CD14-positive monocyte (primary cell): ENCODE measurements around the gene CDH13. TPM values are rescaled to one million over a fixed set of nuclear protein-coding genes. Genes with fewer than 3 reads are reported as not detected.

ENCODE experiments used
- DNase-seq, 3 donors: peaks; one replicate each; pipeline ENCODE4 v3.0.0-alpha.2; 2011 to 2022
- H2AFZ ChIP-seq: 2 replicates; pipeline ENCODE4 v1.6.0; 2012; ENCODE audit warnings: mild to moderate bottlenecking, low read depth, low read length, inconsistent platforms; ENCODE audit not compliant: insufficient read depth, poor library complexity, severe bottlenecking
- H3K27ac ChIP-seq, 2 donors: 1 replicate in 1 of 2; 2 replicates in 1 of 2; pipeline ENCODE4 v1.5.1; 2012 to 2013; ENCODE audit warnings: low read length in 2 of 2, control low read depth in 1 of 2, inconsistent platforms in 1 of 2, low read depth in 1 of 2, mild to moderate bottlenecking in 1 of 2
- H3K27me3 ChIP-seq, 2 donors: one replicate each; pipeline versions ENCODE4 v1.6.0 to v1.6.1; 2011 to 2013; ENCODE audit warnings: low read length in 2 of 2; ENCODE audit not compliant: control insufficient read depth in 2 of 2, insufficient read depth in 2 of 2
- H3K36me3 ChIP-seq, 2 donors: replicated peaks in 1 of 2; 1 replicate in 1 of 2; 2 replicates in 1 of 2; pipeline versions ENCODE4 v1.5.1 to v1.6.1; 2012 to 2013; ENCODE audit warnings: low read length in 2 of 2, control low read depth in 1 of 2, inconsistent platforms in 1 of 2, mild to moderate bottlenecking in 1 of 2; ENCODE audit not compliant: insufficient read depth in 2 of 2, control insufficient read depth in 1 of 2
- H3K4me1 ChIP-seq, 2 donors: 1 replicate in 1 of 2; 2 replicates in 1 of 2; pipeline versions ENCODE4 v1.5.1 to v1.6.1; 2012 to 2013; ENCODE audit warnings: low read length in 2 of 2, control low read depth in 1 of 2, inconsistent platforms in 1 of 2, mild to moderate bottlenecking in 1 of 2, moderate library complexity in 1 of 2; ENCODE audit not compliant: insufficient read depth in 2 of 2, control insufficient read depth in 1 of 2
- H3K4me2 ChIP-seq: replicated peaks from 2 replicates; pipeline ENCODE3; 2012; ENCODE audit warnings: low read length, moderate library complexity, mild to moderate bottlenecking; ENCODE audit not compliant: poor library complexity, severe bottlenecking; ENCODE audit errors: extremely low read depth
- H3K4me3 ChIP-seq, 3 experiments: fragments of 200-600 bp in 1 of 3; sonication (generic) in 1 of 3; replicated peaks in 1 of 3; 1 replicate in 2 of 3; 2 replicates in 1 of 3; pipeline ENCODE4 v1.5.1; 2011 to 2013; ENCODE audit warnings: low read length in 3 of 3, mild to moderate bottlenecking in 3 of 3, control low read depth in 2 of 3, low read depth in 2 of 3, inconsistent platforms in 1 of 3, moderate library complexity in 1 of 3
- H3K79me2 ChIP-seq: 2 replicates; pipeline ENCODE4 v1.6.0; 2012; ENCODE audit warnings: mild to moderate bottlenecking, control low read depth, inconsistent platforms, low read length, moderate library complexity; ENCODE audit not compliant: insufficient read depth
- H3K9ac ChIP-seq: 2 replicates; pipeline ENCODE4 v1.6.0; 2017; ENCODE audit warnings: low read length, mild to moderate bottlenecking; ENCODE audit not compliant: insufficient read depth, poor library complexity, severe bottlenecking
- H3K9me3 ChIP-seq, 2 donors: replicated peaks in 1 of 2; 1 replicate in 1 of 2; 2 replicates in 1 of 2; pipeline versions ENCODE4 v1.5.1 to v1.6.1; 2012 to 2013; ENCODE audit warnings: low read length in 2 of 2, control low read depth in 1 of 2; ENCODE audit not compliant: control insufficient read depth in 1 of 2, insufficient read depth in 1 of 2
- H4K20me1 ChIP-seq: 2 replicates; pipeline ENCODE4 v1.6.0; 2012; ENCODE audit warnings: mild to moderate bottlenecking, low read length, control low read depth, moderate library complexity; ENCODE audit not compliant: insufficient read depth
- H3K27ac Mint-ChIP-seq, 7 donors: one replicate each; pipeline ENCODE4 v1.8.0; 2020; ENCODE audit warnings: mild to moderate bottlenecking in 7 of 7, mixed read lengths in 7 of 7, moderate library complexity in 6 of 7, inconsistent platforms in 2 of 7
- H3K27me3 Mint-ChIP-seq, 3 donors: one replicate each; pipeline ENCODE4 v1.8.0; 2021 to 2022; ENCODE audit warnings: low read depth in 3 of 3, mild to moderate bottlenecking in 3 of 3, mixed read lengths in 3 of 3, moderate library complexity in 3 of 3, inconsistent platforms in 1 of 3
- H3K36me3 Mint-ChIP-seq, 2 donors: one replicate each; pipeline ENCODE4 v1.8.0; 2020; ENCODE audit warnings: mixed read lengths in 2 of 2, inconsistent platforms in 1 of 2, mild to moderate bottlenecking in 1 of 2
- H3K4me1 Mint-ChIP-seq: one replicate; pipeline ENCODE4 v1.8.0; 2020; ENCODE audit warnings: mild to moderate bottlenecking, mixed read lengths
- H3K4me3 Mint-ChIP-seq, 2 donors: one replicate each; pipeline ENCODE4 v1.8.0; 2020; ENCODE audit warnings: mild to moderate bottlenecking in 2 of 2, mixed read lengths in 2 of 2, moderate library complexity in 1 of 2
- H3K9me3 Mint-ChIP-seq, 7 donors: one replicate each; pipeline ENCODE4 v1.8.0; 2020 to 2022; ENCODE audit warnings: mixed read lengths in 7 of 7, mild to moderate bottlenecking in 6 of 7, moderate library complexity in 6 of 7, inconsistent platforms in 2 of 7
- WGBS: methylation state at CpG from one replicate; pipeline ENCODE4 v1.1.5; 2013; ENCODE audit warnings: missing lambda C conversion rate; ENCODE audit not compliant: insufficient coverage; 5-methylcytosine and 5-hydroxymethylcytosine counted together
- intact Hi-C, 2 donors: fragments of 100-400 bp; cut with micrococcal nuclease; formaldehyde crosslinking; loops; one replicate each; pipeline versions ENCODE4 v1.15.0 to v1.15.1; 2023
- polyA plus RNA-seq, 3 donors: library from polyadenylated mRNA; depleted of rRNA in 1 of 3; unstranded in 2 of 3; stranded (reverse) in 1 of 3; fragments of 300-500 nt in 2 of 3; fragments of >200 nt in 1 of 3; fragmentation: Illumina TruSeq in 2 of 3; gene quantifications; 1 replicate in 2 of 3; 2 replicates in 1 of 3; pipeline ENCODE4 v1.2.3, GENCODE V29; 2012 to 2021
- TF ChIP-seq, protein P1 (sequence below): fragments of 200-600 bp; IDR thresholded peaks from one replicate; pipeline ENCODE4 v1.8.0; 2022; ENCODE audit warnings: antibody characterized with exemption, mild to moderate bottlenecking

The CDH13 gene
- polyA plus RNA-seq, 3 donors, result 0.13 to 0.19 TPM; not detected in 1

GRCh38 chr16:83552930-83553329 is 926.2 kb downstream of the CDH13 start:
- intact Hi-C loops, result loop anchor here in 1 of 2 donors (10.0 kb wide), 1 partner anchor 322 kb away; no protein-coding TSS in a partner anchor
- H3K36me3 ChIP-seq, result no peaks in the 10 kb centered on the region
- WGBS, result 100% methylated on average over 2 of the region's 10 CpGs
- TF ChIP-seq, protein P1, sequence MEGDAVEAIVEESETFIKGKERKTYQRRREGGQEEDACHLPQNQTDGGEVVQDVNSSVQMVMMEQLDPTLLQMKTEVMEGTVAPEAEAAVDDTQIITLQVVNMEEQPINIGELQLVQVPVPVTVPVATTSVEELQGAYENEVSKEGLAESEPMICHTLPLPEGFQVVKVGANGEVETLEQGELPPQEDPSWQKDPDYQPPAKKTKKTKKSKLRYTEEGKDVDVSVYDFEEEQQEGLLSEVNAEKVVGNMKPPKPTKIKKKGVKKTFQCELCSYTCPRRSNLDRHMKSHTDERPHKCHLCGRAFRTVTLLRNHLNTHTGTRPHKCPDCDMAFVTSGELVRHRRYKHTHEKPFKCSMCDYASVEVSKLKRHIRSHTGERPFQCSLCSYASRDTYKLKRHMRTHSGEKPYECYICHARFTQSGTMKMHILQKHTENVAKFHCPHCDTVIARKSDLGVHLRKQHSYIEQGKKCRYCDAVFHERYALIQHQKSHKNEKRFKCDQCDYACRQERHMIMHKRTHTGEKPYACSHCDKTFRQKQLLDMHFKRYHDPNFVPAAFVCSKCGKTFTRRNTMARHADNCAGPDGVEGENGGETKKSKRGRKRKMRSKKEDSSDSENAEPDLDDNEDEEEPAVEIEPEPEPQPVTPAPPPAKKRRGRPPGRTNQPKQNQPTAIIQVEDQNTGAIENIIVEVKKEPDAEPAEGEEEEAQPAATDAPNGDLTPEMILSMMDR, result no peak
- no peak overlapping the region for H3K9ac ChIP-seq
- Mint-ChIP-seq H3K27ac (no peak overlapping the region), H3K36me3 (no peaks in the 10 kb centered on the region), H3K27me3 (peaks cover 2 to 8% (median 3%) of the 10 kb centered on the region in 3 donors), H3K4me3 (no peak overlapping the region), H3K4me1 (no peaks in the 10 kb centered on the region), H3K9me3 (peaks cover 0 to 8% (median under 1%) of the 10 kb centered on the region in 7 donors)
- H3K27me3 ChIP-seq, result peaks cover 0 to 2% of the 10 kb centered on the region in 2 donors
- peaks cover 0 to 10% of the 10 kb centered on the region in 2 donors for H3K9me3 ChIP-seq
- H4K20me1 ChIP-seq, result no peaks in the 10 kb centered on the region
- H3K4me2 ChIP-seq, result no peak overlapping the region
- no peaks in the 10 kb centered on the region for H3K4me1 ChIP-seq
- H2AFZ ChIP-seq, result no peak overlapping the region
- no peak overlapping the region for H3K4me3 ChIP-seq
- no peak for DNase-seq
- no peak overlapping the region for H3K27ac ChIP-seq
- no peaks in the 10 kb centered on the region for H3K79me2 ChIP-seq

DNA sequence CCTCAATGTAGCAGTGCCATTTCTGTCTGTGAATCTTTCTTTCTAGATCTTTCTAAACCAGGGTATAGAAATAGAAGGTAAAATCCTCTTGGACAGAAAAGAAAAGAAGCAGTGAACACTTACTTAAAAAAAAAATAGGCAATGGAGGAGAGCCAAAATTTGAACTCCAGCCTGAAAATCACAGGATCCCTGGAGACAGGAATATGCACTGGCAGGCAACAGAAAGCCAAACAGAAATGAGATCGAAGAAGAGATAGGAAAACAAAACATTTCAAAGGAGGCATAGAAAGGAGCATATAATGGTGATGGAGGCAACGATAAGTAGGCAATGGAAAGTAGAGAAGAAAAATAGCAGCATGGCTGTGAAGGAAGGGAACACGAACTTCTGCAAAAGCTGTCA is 927.3 kb downstream of the CDH13 start:
- whole genome bisulfite sequencing, result 83% methylated on average over 1 of the region's 3 CpGs
- intact Hi-C loops, result loop anchor here in 1 of 2 donors (10.0 kb wide), 1 partner anchor 321 kb away; no protein-coding TSS in a partner anchor

More for the DNA sequence above, 927.3 kb downstream of the CDH13 start:
- H3K9me3 ChIP-seq, result peaks cover 0 to 8% of the 10 kb centered on the region in 2 donors
- H3K27ac Mint-ChIP-seq, result no peak overlapping the region
- H3K9me3 Mint-ChIP-seq, result peaks cover 0 to 7% (median 0%) of the 10 kb centered on the region in 7 donors
- no peak overlapping the region for H3K4me2 ChIP-seq
- no peak for DNase-seq
- H3K9ac ChIP-seq, result no peak overlapping the region
- H4K20me1 ChIP-seq, result no peaks in the 10 kb centered on the region
- H3K79me2 ChIP-seq, result no peaks in the 10 kb centered on the region
- no peak overlapping the region for H3K4me3 ChIP-seq
- H3K36me3 ChIP-seq, result no peaks in the 10 kb centered on the region
- H3K4me1 ChIP-seq, result no peaks in the 10 kb centered on the region
- H2AFZ ChIP-seq, result no peak overlapping the region
- H3K36me3 Mint-ChIP-seq, result no peaks in the 10 kb centered on the region
- H3K27me3 ChIP-seq, result peaks cover 0 to 2% of the 10 kb centered on the region in 2 donors
- H3K27ac ChIP-seq, result no peak overlapping the region
- no peak overlapping the region for H3K4me3 Mint-ChIP-seq
- peaks cover 2 to 8% (median 2%) of the 10 kb centered on the region in 3 donors for H3K27me3 Mint-ChIP-seq
- TF ChIP-seq, protein P1, result no peak
- no peaks in the 10 kb centered on the region for H3K4me1 Mint-ChIP-seq
